Skeletal muscle satellite cell (primary cell): ENCODE results near the gene ATG9B.
A peak's percentile ranks its signal among the peaks of the same experiment; 100 is the strongest.

Experiments
- H3K27me3 ChIP-seq: 2 replicates; pipeline ENCODE4 v1.7.0; 2013; ENCODE audit warnings: low read length; ENCODE audit not compliant: control insufficient read depth, insufficient read depth
- H3K36me3 ChIP-seq: 2 replicates; pipeline ENCODE4 v1.7.0; 2013; ENCODE audit warnings: mild to moderate bottlenecking, control low read depth, low read length; ENCODE audit not compliant: insufficient read depth
- H3K4me1 ChIP-seq: 2 replicates; pipeline ENCODE4 v1.7.0; 2013; ENCODE audit warnings: low read length; ENCODE audit not compliant: control insufficient read depth, insufficient read depth
- H3K4me2 ChIP-seq: 2 replicates; pipeline ENCODE4 v1.7.0; 2013; ENCODE audit warnings: mild to moderate bottlenecking, low read length
- H3K4me3 ChIP-seq: 2 replicates; pipeline ENCODE4 v1.7.0; 2013; ENCODE audit warnings: low read length
- H3K9ac ChIP-seq: 2 replicates; pipeline ENCODE4 v1.7.0; 2013; ENCODE audit warnings: mild to moderate bottlenecking, low read depth, low read length, moderate library complexity
- H3K9me3 ChIP-seq: replicated peaks from 2 replicates; pipeline ENCODE4 v1.7.0; 2013; ENCODE audit warnings: mild to moderate bottlenecking, control low read depth, low read length

The ATG9B gene

GRCh38 chr7:151011097-151011409, 13.2 kb downstream of the ATG9B start:
- peaks cover 12% of the 10 kb centered on the region for H3K4me1 ChIP-seq
- H3K9ac ChIP-seq: no peak overlapping the region
- no peak overlapping the region for H3K4me2 ChIP-seq
- H3K27me3 ChIP-seq: peaks cover 46% of the 10 kb centered on the region
- H3K4me3 ChIP-seq: no peak overlapping the region
- no peaks in the 10 kb centered on the region for H3K36me3 ChIP-seq
- no peaks in the 10 kb centered on the region for H3K9me3 ChIP-seq

GRCh38 chr7:151010307-151011096, 13.8 kb downstream of the ATG9B start:
- Histone ChIP-seq H3K4me1 (peaks cover 12% of the 10 kb centered on the region), H3K4me3 (no peak overlapping the region), H3K9ac (no peak overlapping the region), H3K36me3 (no peaks in the 10 kb centered on the region), H3K27me3 (peaks cover 52% of the 10 kb centered on the region), H3K9me3 (no peaks in the 10 kb centered on the region), H3K4me2 (no peak overlapping the region)

GRCh38 chr7:151010037-151010306, 14.3 kb downstream of the ATG9B start:
- no peaks in the 10 kb centered on the region for H3K36me3 ChIP-seq
- H3K4me2 ChIP-seq: no peak overlapping the region
- H3K9ac ChIP-seq: no peak overlapping the region
- H3K4me3 ChIP-seq: no peak overlapping the region
- H3K4me1 ChIP-seq: peaks cover 12% of the 10 kb centered on the region
- H3K9me3 ChIP-seq: no peaks in the 10 kb centered on the region
- peaks cover 57% of the 10 kb centered on the region for H3K27me3 ChIP-seq

- H3K4me1 ChIP-seq: peaks cover 12% of the 10 kb centered on the region
- no peaks in the 10 kb centered on the region for H3K36me3 ChIP-seq
- no peaks in the 10 kb centered on the region for H3K9me3 ChIP-seq
- H3K27me3 ChIP-seq: peaks cover 57% of the 10 kb centered on the region
- H3K4me3 ChIP-seq: no peak overlapping the region
- no peak overlapping the region for H3K4me2 ChIP-seq
- no peak overlapping the region for H3K9ac ChIP-seq
Observed at GRCh38 chr7:151009327-151010036, 14.8 kb downstream of the ATG9B start.

DNA sequence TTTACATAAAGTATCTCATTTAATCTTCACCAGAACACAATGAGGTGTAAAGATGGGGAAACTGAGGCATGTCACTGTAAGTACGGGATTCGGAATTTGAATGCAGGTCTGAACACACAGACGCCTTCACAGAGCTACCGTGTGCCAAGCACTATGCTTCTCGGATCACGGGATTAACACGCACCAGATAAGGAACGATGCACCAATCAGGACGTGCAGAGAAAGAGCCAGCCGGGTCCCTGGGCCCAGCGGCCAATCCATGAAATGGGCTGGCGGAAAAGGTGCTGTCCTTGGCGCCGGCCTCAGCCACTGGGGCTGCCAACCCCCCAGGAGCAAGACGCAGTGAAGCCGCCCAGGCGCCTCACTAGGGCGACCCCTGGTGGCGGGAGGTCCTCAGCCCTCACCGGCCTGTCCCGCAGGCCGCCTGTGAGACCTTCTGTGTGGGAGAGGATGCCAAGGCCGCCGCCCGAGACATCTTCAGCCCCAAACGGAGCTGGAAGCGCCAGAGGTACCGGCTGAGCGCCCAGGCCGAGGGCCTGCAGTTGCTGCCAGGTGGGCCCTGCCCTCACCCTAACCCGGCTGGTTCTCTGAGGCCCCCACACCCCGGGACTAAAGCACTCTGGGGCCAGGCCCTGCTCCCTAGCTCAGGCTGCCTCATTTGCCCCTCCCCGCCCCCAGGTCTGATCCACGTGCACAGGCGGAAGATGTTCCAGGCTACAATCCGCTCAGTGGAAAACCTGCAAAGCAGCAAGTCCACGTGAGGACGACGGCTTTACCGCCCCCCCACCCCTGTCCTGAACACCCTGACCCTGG, 15.6 kb downstream of the ATG9B start:
- H3K36me3 ChIP-seq: no peaks in the 10 kb centered on the region
- H3K4me1 ChIP-seq: peaks cover 5% of the 10 kb centered on the region
- no peaks in the 10 kb centered on the region for H3K9me3 ChIP-seq
- peak overlapping the region; percentile 45 for H3K4me2 ChIP-seq
- H3K4me3 ChIP-seq: peak overlapping the region; percentile 27
- no peak overlapping the region for H3K9ac ChIP-seq
- peaks cover 51% of the 10 kb centered on the region for H3K27me3 ChIP-seq

GRCh38 chr7:151008143-151008510, 16.2 kb downstream of the ATG9B start:
- peak overlapping the region; percentile 45 for H3K4me2 ChIP-seq
- no peaks in the 10 kb centered on the region for H3K9me3 ChIP-seq
- H3K9ac ChIP-seq: no peak overlapping the region
- peaks cover 3% of the 10 kb centered on the region for H3K4me1 ChIP-seq
- no peak overlapping the region for H3K4me3 ChIP-seq
- no peaks in the 10 kb centered on the region for H3K36me3 ChIP-seq
- peaks cover 48% of the 10 kb centered on the region for H3K27me3 ChIP-seq

DNA sequence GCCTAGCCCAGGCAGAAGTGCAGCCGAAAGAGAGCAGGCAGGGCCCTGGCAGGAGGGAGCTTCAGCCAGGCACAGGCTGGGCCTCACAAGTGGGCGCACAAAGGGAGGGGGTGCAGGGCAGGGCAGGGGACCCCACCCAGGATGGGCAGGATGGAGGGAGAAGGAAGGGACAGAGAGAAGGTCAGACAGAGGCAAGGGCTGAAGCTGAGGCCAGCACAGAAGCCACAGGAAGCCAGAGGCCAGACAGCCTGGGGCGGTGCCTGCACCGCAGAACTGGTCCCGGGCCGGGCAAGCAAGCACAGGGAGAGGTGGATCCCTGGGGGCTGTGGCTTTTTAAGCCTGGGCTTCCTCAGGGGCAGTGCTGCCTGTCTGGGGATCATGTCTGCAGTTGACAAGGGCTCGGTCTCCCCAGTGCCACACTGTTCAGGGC, 16.8 kb downstream of the ATG9B start:
- H3K9ac ChIP-seq: no peak overlapping the region
- H3K36me3 ChIP-seq: no peaks in the 10 kb centered on the region
- H3K9me3 ChIP-seq: no peaks in the 10 kb centered on the region
- peaks cover 43% of the 10 kb centered on the region for H3K27me3 ChIP-seq
- H3K4me2 ChIP-seq: no peak overlapping the region
- no peak overlapping the region for H3K4me3 ChIP-seq
- H3K4me1 ChIP-seq: no peaks in the 10 kb centered on the region

DNA sequence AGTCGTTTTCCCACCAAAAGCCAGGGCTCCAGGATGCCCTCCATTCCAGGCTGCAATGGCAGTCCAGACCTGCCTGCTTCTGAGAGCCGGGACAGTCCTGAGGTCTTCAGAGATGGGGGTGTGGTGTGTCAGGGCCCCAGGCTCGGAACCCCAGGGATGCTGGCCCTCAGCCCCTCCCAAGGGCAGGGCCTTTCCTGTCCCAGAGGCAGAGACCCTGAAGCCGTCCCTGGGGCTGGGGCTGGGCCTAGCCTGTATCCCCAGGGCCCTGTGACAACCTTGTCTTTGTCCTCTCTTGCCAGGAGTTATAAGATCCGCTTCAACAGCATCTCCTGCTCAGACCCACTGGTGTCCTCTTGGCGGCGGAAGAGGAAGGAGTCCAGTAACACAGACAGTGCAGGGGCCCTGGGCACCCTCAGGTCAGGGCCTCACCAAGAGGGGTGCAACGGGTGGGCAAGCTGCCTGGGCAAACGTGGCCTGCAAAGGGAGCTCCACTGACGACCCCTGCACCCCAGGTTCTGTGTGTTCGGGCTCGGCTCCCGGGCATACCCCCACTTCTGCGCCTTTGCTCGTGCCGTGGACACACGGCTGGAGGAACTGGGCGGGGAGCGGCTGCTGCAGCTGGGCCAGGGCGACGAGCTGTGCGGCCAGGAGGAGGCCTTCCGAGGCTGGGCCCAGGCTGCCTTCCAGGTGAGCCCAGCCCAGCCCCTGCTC, 17.5 kb downstream of the ATG9B start:
- H3K9ac ChIP-seq: no peak overlapping the region
- no peaks in the 10 kb centered on the region for H3K9me3 ChIP-seq
- H3K4me2 ChIP-seq: no peak overlapping the region
- no peak overlapping the region for H3K4me3 ChIP-seq
- H3K27me3 ChIP-seq: peaks cover 39% of the 10 kb centered on the region
- H3K4me1 ChIP-seq: no peaks in the 10 kb centered on the region
- H3K36me3 ChIP-seq: no peaks in the 10 kb centered on the region

GRCh38 chr7:151005566-151005965, 18.7 kb downstream of the ATG9B start:
- H3K4me1 ChIP-seq: no peaks in the 10 kb centered on the region
- no peak overlapping the region for H3K4me3 ChIP-seq
- H3K4me2 ChIP-seq: no peak overlapping the region

DNA sequence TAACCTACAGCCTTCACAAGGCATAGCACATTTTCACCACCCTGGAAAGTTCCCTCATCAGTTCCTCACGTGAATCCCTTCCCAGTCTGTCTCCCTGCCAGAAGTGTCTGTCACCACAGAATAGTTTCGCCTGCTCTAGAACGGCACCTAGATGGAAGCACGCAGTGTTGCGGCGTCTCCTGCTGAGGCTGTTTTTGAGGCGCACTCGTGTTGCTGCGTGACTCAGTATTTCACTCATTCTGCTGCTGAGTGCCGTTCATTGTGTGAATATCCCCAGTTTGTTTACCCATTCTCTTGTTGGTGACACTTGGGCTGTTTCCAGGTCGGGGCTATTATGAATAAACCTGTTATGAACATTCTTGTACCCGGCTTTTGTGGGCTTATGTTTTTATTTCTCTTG, 20.7 kb downstream of the ATG9B start:
- H3K27me3 ChIP-seq: peaks cover 24% of the 10 kb centered on the region
- no peaks in the 10 kb centered on the region for H3K4me1 ChIP-seq
- H3K9me3 ChIP-seq: no peaks in the 10 kb centered on the region
- no peak overlapping the region for H3K4me2 ChIP-seq
- no peaks in the 10 kb centered on the region for H3K36me3 ChIP-seq
- no peak overlapping the region for H3K9ac ChIP-seq
- H3K4me3 ChIP-seq: no peak overlapping the region

More at GRCh38 chr7:151005566-151005965, 18.7 kb downstream of the ATG9B start:
- H3K36me3 ChIP-seq: no peaks in the 10 kb centered on the region
- H3K9me3 ChIP-seq: no peaks in the 10 kb centered on the region
- H3K9ac ChIP-seq: no peak overlapping the region
- peaks cover 35% of the 10 kb centered on the region for H3K27me3 ChIP-seq

GRCh38 chr7:151001546-151001945, 22.7 kb downstream of the ATG9B start:
- H3K4me2 ChIP-seq: no peak overlapping the region
- no peaks in the 10 kb centered on the region for H3K9me3 ChIP-seq
- no peak overlapping the region for H3K9ac ChIP-seq
- no peak overlapping the region for H3K4me3 ChIP-seq
- H3K36me3 ChIP-seq: no peaks in the 10 kb centered on the region
- H3K27me3 ChIP-seq: peaks cover 18% of the 10 kb centered on the region
- no peaks in the 10 kb centered on the region for H3K4me1 ChIP-seq
